Keratinocyte (primary cell): ENCODE data around the gene EIF3A. TPM values are rescaled to one million over a fixed set of nuclear protein-coding genes. Genes with fewer than 3 reads are reported as not detected.

Source experiments
- DNase-seq: peaks from one replicate; pipeline ENCODE4 v3.0.0-alpha.2; 2011; ENCODE audit warnings: low read depth, missing footprints, low spot score
- FAIRE-seq: peaks from 2 replicates; lab custom pipeline; 2011; peaks lifted over from hg19 to GRCh38; lab: Jason Lieb, UNC
- H2AFZ ChIP-seq: 2 replicates; pipeline ENCODE4 v1.6.0; 2012; ENCODE audit warnings: low read length, control low read depth, inconsistent platforms; ENCODE audit not compliant: control insufficient read depth
- H3K27ac ChIP-seq: 2 replicates; pipeline ENCODE4 v1.5.1; 2011; ENCODE audit warnings: low read length; ENCODE audit not compliant: control insufficient read depth, insufficient read depth
- H3K27me3 ChIP-seq: 3 replicates; pipeline ENCODE4 v1.6.0; 2011; ENCODE audit warnings: low read length; ENCODE audit not compliant: control insufficient read depth, insufficient read depth; ENCODE audit errors: extremely low read depth
- H3K36me3 ChIP-seq, 2 experiments: 2 replicates in 1 of 2; 3 replicates in 1 of 2; pipeline ENCODE4 v1.5.1; 2011; ENCODE audit warnings: low read length in 2 of 2, mild to moderate bottlenecking in 1 of 2; ENCODE audit not compliant: control insufficient read depth in 2 of 2, insufficient read depth in 2 of 2; ENCODE audit errors: extremely low read depth in 1 of 2
- H3K4me1 ChIP-seq: 3 replicates; pipeline ENCODE4 v1.5.1; 2011; ENCODE audit warnings: low read length; ENCODE audit not compliant: control insufficient read depth, insufficient read depth; ENCODE audit errors: extremely low read depth
- H3K4me2 ChIP-seq: 3 replicates; pipeline ENCODE4 v1.6.0; 2011; ENCODE audit warnings: low read depth, low read length; ENCODE audit not compliant: control insufficient read depth, insufficient read depth; ENCODE audit errors: extremely low read depth
- H3K4me3 ChIP-seq, 3 experiments: fragments of 200-600 bp in 1 of 3; sonication (generic) in 1 of 3; 2 replicates in 2 of 3; 3 replicates in 1 of 3; pipeline ENCODE4 v1.5.1; 2011 to 2016; ENCODE audit warnings: low read length in 3 of 3, mild to moderate bottlenecking in 3 of 3, control low read depth in 2 of 3, inconsistent platforms in 1 of 3, low read depth in 1 of 3, mixed read lengths in 1 of 3, mixed run types in 1 of 3, moderate library complexity in 1 of 3; ENCODE audit not compliant: control insufficient read depth in 2 of 3, insufficient read depth in 2 of 3; ENCODE audit errors: extremely low read depth in 1 of 3
- H3K79me2 ChIP-seq: 2 replicates; pipeline ENCODE4 v1.6.0; 2012; ENCODE audit warnings: low read length; ENCODE audit not compliant: control insufficient read depth, insufficient read depth
- H3K9ac ChIP-seq: 3 replicates; pipeline ENCODE4 v1.6.0; 2011; ENCODE audit warnings: low read length; ENCODE audit not compliant: control insufficient read depth, insufficient read depth; ENCODE audit errors: extremely low read depth
- H3K9me1 ChIP-seq: 3 replicates; pipeline ENCODE4 v1.6.0; 2011; ENCODE audit warnings: low read length; ENCODE audit not compliant: control insufficient read depth, insufficient read depth; ENCODE audit errors: extremely low read depth
- H3K9me3 ChIP-seq: 2 replicates; pipeline ENCODE4 v1.5.1; 2012; ENCODE audit warnings: low read depth, low read length; ENCODE audit not compliant: control insufficient read depth
- H4K20me1 ChIP-seq: 3 replicates; pipeline ENCODE4 v1.6.0; 2011; ENCODE audit warnings: low read length; ENCODE audit not compliant: control insufficient read depth, insufficient read depth; ENCODE audit errors: extremely low read depth
- EZH2 ChIP-seq: IDR thresholded peaks from one replicate; pipeline ENCODE4 v1.6.1; 2012; ENCODE audit warnings: inconsistent platforms, mild to moderate bottlenecking, low read length, moderate library complexity
- dilution Hi-C: fragments of 300-500 bp; cut with MboI; formaldehyde crosslinking; loops from one replicate; pipeline ENCODE4 v1.7.0; 2020; ENCODE audit warnings: low sequenced_read_pairs; ENCODE audit not compliant: extremely low pct_ligation_motif_present
- polyA plus RNA-seq, 5 experiments: library from polyadenylated mRNA; depleted of rRNA in 3 of 5; stranded (reverse) in 3 of 5; stranded (forward) in 1 of 5; unstranded in 1 of 5; fragments of >200 nt; gene quantifications; 1 replicate in 1 of 5; 2 replicates in 3 of 5; 3 replicates in 1 of 5; pipeline versions ENCODE4 v1.2.1 to v1.2.3, GENCODE V29; 2011 to 2012; ENCODE audit warnings: missing spikeins in 2 of 5, low read depth in 1 of 5, low replicate concordance in 1 of 5
- TF ChIP-seq, protein P1 (sequence below), 3 experiments: IDR thresholded peaks in 1 of 3; conservative IDR thresholded peaks in 1 of 3; optimal IDR thresholded peaks in 1 of 3; 2 replicates in 2 of 3; 3 replicates in 1 of 3; pipeline versions ENCODE3 to v1.5.1; 2011; ENCODE audit warnings: low read length in 3 of 3, mild to moderate bottlenecking in 3 of 3, moderate library complexity in 2 of 3, control low read depth in 1 of 3, inconsistent platforms in 1 of 3; ENCODE audit not compliant: insufficient read depth in 2 of 3; ENCODE audit errors: extremely low read depth in 1 of 3

Gene EIF3A
- polyA plus RNA-seq, 1 donor (not counting 4 experiments of a cell fraction or from before 2014, with no cell fraction given), result 84.4 TPM

DNA sequence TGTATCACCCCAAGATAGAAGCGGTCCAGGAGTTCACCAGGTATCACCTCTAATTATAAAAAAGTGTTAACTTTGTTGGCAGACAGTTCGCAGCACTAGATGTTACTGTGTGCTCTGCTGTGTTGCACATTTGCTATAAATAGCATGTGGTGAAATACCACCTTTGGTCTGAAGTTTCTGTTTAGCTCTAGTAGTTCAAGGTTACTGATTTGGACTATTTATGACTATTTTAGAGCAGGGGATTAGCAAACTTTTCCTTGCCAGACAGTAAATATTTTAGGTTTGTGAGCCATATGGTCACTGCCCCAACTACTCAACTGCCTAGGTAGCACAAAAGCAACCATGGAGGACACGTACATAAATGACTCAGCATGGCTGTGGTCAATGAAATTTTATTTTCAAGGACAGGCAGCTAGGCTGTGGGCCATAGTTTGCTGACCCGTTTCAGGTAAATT, 39.8 kb upstream of the EIF3A start:
- Histone ChIP-seq H3K4me3 (no peak overlapping the region), H3K9me1 (no peaks in the 10 kb centered on the region), H3K36me3 (peaks cover 11 to 12% of the 10 kb centered on the region in 2 experiments), H3K4me2 (no peak overlapping the region), H3K27ac (no peak overlapping the region), H4K20me1 (no peaks in the 10 kb centered on the region), H3K9me3 (no peaks in the 10 kb centered on the region), H2AFZ (no peak overlapping the region), H3K27me3 (no peaks in the 10 kb centered on the region), H3K9ac (no peak overlapping the region), H3K4me1 (no peaks in the 10 kb centered on the region), H3K79me2 (no peaks in the 10 kb centered on the region)
- TF ChIP-seq EZH2, result no peak
- TF ChIP-seq, protein P1, sequence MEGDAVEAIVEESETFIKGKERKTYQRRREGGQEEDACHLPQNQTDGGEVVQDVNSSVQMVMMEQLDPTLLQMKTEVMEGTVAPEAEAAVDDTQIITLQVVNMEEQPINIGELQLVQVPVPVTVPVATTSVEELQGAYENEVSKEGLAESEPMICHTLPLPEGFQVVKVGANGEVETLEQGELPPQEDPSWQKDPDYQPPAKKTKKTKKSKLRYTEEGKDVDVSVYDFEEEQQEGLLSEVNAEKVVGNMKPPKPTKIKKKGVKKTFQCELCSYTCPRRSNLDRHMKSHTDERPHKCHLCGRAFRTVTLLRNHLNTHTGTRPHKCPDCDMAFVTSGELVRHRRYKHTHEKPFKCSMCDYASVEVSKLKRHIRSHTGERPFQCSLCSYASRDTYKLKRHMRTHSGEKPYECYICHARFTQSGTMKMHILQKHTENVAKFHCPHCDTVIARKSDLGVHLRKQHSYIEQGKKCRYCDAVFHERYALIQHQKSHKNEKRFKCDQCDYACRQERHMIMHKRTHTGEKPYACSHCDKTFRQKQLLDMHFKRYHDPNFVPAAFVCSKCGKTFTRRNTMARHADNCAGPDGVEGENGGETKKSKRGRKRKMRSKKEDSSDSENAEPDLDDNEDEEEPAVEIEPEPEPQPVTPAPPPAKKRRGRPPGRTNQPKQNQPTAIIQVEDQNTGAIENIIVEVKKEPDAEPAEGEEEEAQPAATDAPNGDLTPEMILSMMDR (optimal IDR thresholded peaks at IDR 0.05 in 1 of 3, IDR thresholded peaks at IDR 0.05 in 1 of 3, conservative IDR thresholded peaks at IDR 0.05 in 1 of 3; ENCODE audit: extremely low read depth in 1 of 3, insufficient read depth in 2 of 3, low read length in 3 of 3), result no peak
- dilution Hi-C loops, result no loop called here
- FAIRE-seq (no peak), DNase-seq (no peak)

DNA sequence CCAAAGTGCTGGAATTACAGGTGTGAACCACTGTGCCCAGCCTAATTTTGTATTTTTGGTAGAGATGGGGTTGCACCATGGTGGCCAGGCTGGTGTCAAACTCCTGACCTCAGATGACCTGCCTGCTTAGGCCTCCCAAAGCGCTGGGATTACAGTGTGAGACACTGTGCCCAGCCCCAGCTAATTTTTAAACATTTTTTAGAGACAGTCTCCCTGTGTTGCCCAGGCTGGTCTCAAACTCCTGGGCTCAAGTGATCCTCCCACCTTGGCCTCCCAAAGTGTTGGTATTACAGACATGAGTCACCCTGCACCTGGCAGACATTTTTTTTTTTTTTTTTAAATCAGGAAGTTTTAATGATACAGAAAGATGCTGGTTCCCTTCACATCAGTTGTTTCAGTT, 38.8 kb upstream of the EIF3A start:
- Histone ChIP-seq H2AFZ (no peak overlapping the region), H3K36me3 (peaks cover 12 to 15% of the 10 kb centered on the region in 2 experiments), H3K9ac (no peak overlapping the region), H3K9me3 (no peaks in the 10 kb centered on the region), H3K4me3 (no peak overlapping the region), H3K9me1 (no peaks in the 10 kb centered on the region), H3K27me3 (no peaks in the 10 kb centered on the region), H4K20me1 (no peaks in the 10 kb centered on the region), H3K27ac (no peak overlapping the region), H3K4me2 (no peak overlapping the region), H3K4me1 (no peaks in the 10 kb centered on the region), H3K79me2 (no peaks in the 10 kb centered on the region)
- TF ChIP-seq, protein P1 (optimal IDR thresholded peaks at IDR 0.05 in 1 of 3, IDR thresholded peaks at IDR 0.05 in 1 of 3, conservative IDR thresholded peaks at IDR 0.05 in 1 of 3; ENCODE audit: extremely low read depth in 1 of 3, insufficient read depth in 2 of 3, low read length in 3 of 3), result no peak
- no peak for TF ChIP-seq EZH2
- dilution Hi-C loops, result no loop called here
- no peak for FAIRE-seq
- DNase-seq, result no peak
